GM23338 (cell line): ENCODE data around the gene LRBA. TPM values are rescaled to one million over a fixed set of nuclear protein-coding genes. Genes with fewer than 3 reads are reported as not detected.

Source experiments
- ATAC-seq: fragments of 200-7000 bp; cut with Tn5 transposase; 3 replicates; pipeline ENCODE4 v1.9.1; 2020
- DNase-seq: peaks from one replicate; pipeline ENCODE4 v3.0.0-alpha.2; 2015; ENCODE audit warnings: low spot score
- H2AFZ ChIP-seq: fragments of 200-600 bp; sonication (generic); 2 replicates; pipeline ENCODE4 v1.8.0; 2016; ENCODE audit warnings: antibody characterized with exemption, mild to moderate bottlenecking, moderate library complexity
- H3F3A ChIP-seq: fragments of 200-600 bp; sonication (generic); replicated peaks from 2 replicates; pipeline ENCODE4 v1.8.0; 2017; ENCODE audit warnings: antibody characterized with exemption, mixed run types, low read depth
- H3K27ac ChIP-seq: fragments of 200-600 bp; sonication (generic); 2 replicates; pipeline ENCODE4 v1.6.1; 2016; ENCODE audit warnings: low read depth
- H3K27me3 ChIP-seq: fragments of 200-600 bp; sonication (generic); 2 replicates; pipeline ENCODE4 v1.8.0; 2016; ENCODE audit warnings: mild to moderate bottlenecking, mixed run types, moderate library complexity; ENCODE audit not compliant: insufficient read depth
- H3K36me3 ChIP-seq: fragments of 200-600 bp; sonication (generic); 2 replicates; pipeline ENCODE4 v1.8.0; 2016; ENCODE audit warnings: mild to moderate bottlenecking; ENCODE audit not compliant: insufficient read depth
- H3K4me1 ChIP-seq: fragments of 200-600 bp; sonication (generic); 2 replicates; pipeline ENCODE4 v1.8.0; 2016; ENCODE audit warnings: mild to moderate bottlenecking, moderate library complexity; ENCODE audit not compliant: insufficient read depth
- H3K4me2 ChIP-seq: fragments of 200-600 bp; sonication (generic); 2 replicates; pipeline ENCODE4 v1.7.1; 2017; ENCODE audit warnings: mixed run types
- H3K4me3 ChIP-seq: fragments of 200-600 bp; sonication (generic); 2 replicates; pipeline ENCODE4 v1.6.1; 2016; ENCODE audit warnings: mixed run types
- H3K79me2 ChIP-seq: fragments of 200-600 bp; sonication (generic); replicated peaks from 2 replicates; pipeline ENCODE4 v1.8.0; 2017; ENCODE audit warnings: mild to moderate bottlenecking; ENCODE audit not compliant: insufficient read depth
- H3K9me2 ChIP-seq: fragments of 200-600 bp; sonication (generic); 2 replicates; pipeline ENCODE4 v1.8.0; 2017; ENCODE audit not compliant: insufficient read depth
- H4K20me1 ChIP-seq: fragments of 200-600 bp; sonication (generic); replicated peaks from 2 replicates; pipeline ENCODE4 v1.8.0; 2017; ENCODE audit warnings: mild to moderate bottlenecking; ENCODE audit not compliant: insufficient read depth
- H3K27ac Mint-ChIP-seq: 2 replicates; pipeline ENCODE4 v1.8.0; 2020; ENCODE audit warnings: inconsistent platforms, mild to moderate bottlenecking, moderate library complexity, mixed read lengths
- H3K27me3 Mint-ChIP-seq: 3 replicates; pipeline ENCODE4 v1.8.0; 2022; ENCODE audit warnings: low read depth, mild to moderate bottlenecking, moderate library complexity, mixed read lengths, inconsistent platforms; ENCODE audit not compliant: insufficient read depth, poor library complexity
- H3K36me3 Mint-ChIP-seq: 3 replicates; pipeline ENCODE4 v1.8.0; 2021; ENCODE audit warnings: low read depth, mild to moderate bottlenecking, inconsistent platforms, moderate library complexity, mixed read lengths
- H3K4me1 Mint-ChIP-seq: 3 replicates; pipeline ENCODE4 v1.8.0; 2020; ENCODE audit warnings: mild to moderate bottlenecking, inconsistent platforms, mixed read lengths
- H3K4me3 Mint-ChIP-seq: 3 replicates; pipeline ENCODE4 v1.8.0; 2021; ENCODE audit warnings: moderate library complexity, mild to moderate bottlenecking, inconsistent platforms, mixed read lengths
- H3K9me3 Mint-ChIP-seq: 3 replicates; pipeline ENCODE4 v1.8.0; 2020; ENCODE audit warnings: moderate library complexity, mild to moderate bottlenecking, inconsistent platforms, mixed read lengths
- CREB1 ChIP-seq: fragments of 250-450 bp; sonication (Bioruptor Pico); IDR thresholded peaks from 2 replicates; pipeline ENCODE4 v1.5.0; 2020; ENCODE audit warnings: low read depth, mild to moderate bottlenecking, moderate library complexity
- ETS1 ChIP-seq: IDR thresholded peaks from 2 replicates; pipeline ENCODE4 v1.6.1; 2016; ENCODE audit warnings: antibody characterized with exemption
- EZH2phosphoT487 ChIP-seq: fragments of 200-600 bp; sonication (generic); IDR thresholded peaks from one replicate; pipeline ENCODE4 v1.8.1; 2018; ENCODE audit warnings: antibody characterized with exemption; ENCODE audit not compliant: unreplicated experiment
- JUNB ChIP-seq: IDR thresholded peaks from one replicate; pipeline ENCODE4 v1.6.1; 2016; ENCODE audit warnings: antibody characterized with exemption; ENCODE audit not compliant: unreplicated experiment
- NANOG ChIP-seq: IDR thresholded peaks from 2 replicates; pipeline ENCODE4 v1.6.1; 2016; ENCODE audit warnings: antibody characterized with exemption, borderline replicate concordance
- POLR2AphosphoS5 ChIP-seq: IDR thresholded peaks from 2 replicates; pipeline ENCODE4 v1.6.1; 2016; ENCODE audit warnings: antibody characterized with exemption, low read depth
- STAT1 ChIP-seq: IDR thresholded peaks from one replicate; pipeline ENCODE4 v1.6.1; 2016; ENCODE audit warnings: antibody characterized with exemption; ENCODE audit not compliant: unreplicated experiment
- ZNF114 ChIP-seq: fragments of 250-450 bp; sonication (Bioruptor Pico); IDR thresholded peaks from 2 replicates; pipeline ENCODE4 v1.5.0; 2020; ENCODE audit warnings: mild to moderate bottlenecking, moderate library complexity
- ZNF331 ChIP-seq: fragments of 250-450 bp; sonication (Bioruptor Pico); IDR thresholded peaks from 2 replicates; pipeline ENCODE4 v1.5.0; 2020; ENCODE audit warnings: low read depth, mild to moderate bottlenecking, moderate library complexity
- ZNF462 ChIP-seq: fragments of 250-450 bp; sonication (Bioruptor Pico); IDR thresholded peaks from 2 replicates; pipeline ENCODE4 v1.5.0; 2020; ENCODE audit warnings: mild to moderate bottlenecking, moderate library complexity
- polyA plus RNA-seq: library from polyadenylated mRNA; unstranded; fragments of >200 nt; fragmentation: Nextera tagmentation; extraction: Ambion mirVana; gene quantifications from 2 replicates; pipeline ENCODE4 v1.2.1, GENCODE V29; 2016
- total RNA-seq: library from RNA; depleted of rRNA; stranded (reverse); fragments of >200 nt; shearing (Covaris generic); gene quantifications from 2 replicates; pipeline ENCODE4 v1.2.3, GENCODE V29; 2014

The LRBA gene
- total and polyA plus RNA-seq, 2 experiments from 2014 or later: 23.3 to 126 TPM

- H3K79me2 ChIP-seq: no peaks in the 10 kb centered on the region
- Mint-ChIP-seq H3K27ac (no peak overlapping the region), H3K4me1 (no peaks in the 10 kb centered on the region), H3K4me3 (no peak overlapping the region), H3K27me3 (no peaks in the 10 kb centered on the region), H3K36me3 (peaks cover 5% of the 10 kb centered on the region), H3K9me3 (peaks cover 4% of the 10 kb centered on the region; the same call in 1 of the 3 replicates)
- H3K4me3 ChIP-seq: no peak overlapping the region
- no peak overlapping the region for H2AFZ ChIP-seq
- no peaks in the 10 kb centered on the region for H3K4me1 ChIP-seq
- H3K9me2 ChIP-seq: no peaks in the 10 kb centered on the region; the same call in 1 of the 2 replicates
- H3K27ac ChIP-seq: no peak overlapping the region
- no peaks in the 10 kb centered on the region for H3F3A ChIP-seq
- H3K36me3 ChIP-seq: no peaks in the 10 kb centered on the region
- TF ChIP-seq ETS1: no peak
- no peak for TF ChIP-seq POLR2AphosphoS5
- no peak for TF ChIP-seq CREB1 (CRISPR knock-in tag)
- no peak for TF ChIP-seq ZNF114 (CRISPR knock-in tag)
- TF ChIP-seq ZNF462 (CRISPR knock-in tag): no peak
- no peak for TF ChIP-seq NANOG
- TF ChIP-seq EZH2phosphoT487: no peak
- TF ChIP-seq STAT1: no peak
- TF ChIP-seq ZNF331 (CRISPR knock-in tag): no peak
- TF ChIP-seq JUNB: no peak
- no peaks in the 10 kb centered on the region for H3K27me3 ChIP-seq
- H3K4me2 ChIP-seq: no peak overlapping the region
- no peak for ATAC-seq
- DNase-seq: no peak
- H4K20me1 ChIP-seq: no peaks in the 10 kb centered on the region
Measured at GRCh38 chr4:150289881-150290280, 725.2 kb downstream of the LRBA start.
